T-helper 2 cell treated with Interferon-gamma antibody and Interleukin-4, amounts not matched to agents 5 μg/mL and 100 μg/mL, for 36 hours (primary cell): ENCODE measurements around the gene IDNK.
A peak's percentile ranks its signal among the peaks of the same experiment; 100 is the strongest.
"Not testable (repeated sequence)": the region's sequence is repeated elsewhere in the genome, so short reads cannot be mapped to it uniquely, and the experiment has no call there.

Source experiments
- DNase-seq: peaks from one replicate; pipeline ENCODE4 v3.0.0; 2021; ENCODE audit warnings: low spot score
- H3K27ac Mint-ChIP-seq: one replicate; pipeline ENCODE4 v1.8.0; 2021; ENCODE audit warnings: mild to moderate bottlenecking, mixed read lengths
- H3K27me3 Mint-ChIP-seq: one replicate; pipeline ENCODE4 v1.8.0; 2021; ENCODE audit warnings: low read depth, mixed read lengths
- H3K36me3 Mint-ChIP-seq: one replicate; pipeline ENCODE4 v1.8.0; 2021; ENCODE audit warnings: low read depth, mixed read lengths
- H3K4me1 Mint-ChIP-seq: one replicate; pipeline ENCODE4 v1.8.0; 2021; ENCODE audit warnings: low read depth, mixed read lengths
- H3K4me3 Mint-ChIP-seq: one replicate; pipeline ENCODE4 v1.8.0; 2022; ENCODE audit warnings: mild to moderate bottlenecking, moderate library complexity, mixed read lengths
- H3K9me3 Mint-ChIP-seq: one replicate; pipeline ENCODE4 v1.8.0; 2021; ENCODE audit warnings: mixed read lengths

The IDNK gene

DNA sequence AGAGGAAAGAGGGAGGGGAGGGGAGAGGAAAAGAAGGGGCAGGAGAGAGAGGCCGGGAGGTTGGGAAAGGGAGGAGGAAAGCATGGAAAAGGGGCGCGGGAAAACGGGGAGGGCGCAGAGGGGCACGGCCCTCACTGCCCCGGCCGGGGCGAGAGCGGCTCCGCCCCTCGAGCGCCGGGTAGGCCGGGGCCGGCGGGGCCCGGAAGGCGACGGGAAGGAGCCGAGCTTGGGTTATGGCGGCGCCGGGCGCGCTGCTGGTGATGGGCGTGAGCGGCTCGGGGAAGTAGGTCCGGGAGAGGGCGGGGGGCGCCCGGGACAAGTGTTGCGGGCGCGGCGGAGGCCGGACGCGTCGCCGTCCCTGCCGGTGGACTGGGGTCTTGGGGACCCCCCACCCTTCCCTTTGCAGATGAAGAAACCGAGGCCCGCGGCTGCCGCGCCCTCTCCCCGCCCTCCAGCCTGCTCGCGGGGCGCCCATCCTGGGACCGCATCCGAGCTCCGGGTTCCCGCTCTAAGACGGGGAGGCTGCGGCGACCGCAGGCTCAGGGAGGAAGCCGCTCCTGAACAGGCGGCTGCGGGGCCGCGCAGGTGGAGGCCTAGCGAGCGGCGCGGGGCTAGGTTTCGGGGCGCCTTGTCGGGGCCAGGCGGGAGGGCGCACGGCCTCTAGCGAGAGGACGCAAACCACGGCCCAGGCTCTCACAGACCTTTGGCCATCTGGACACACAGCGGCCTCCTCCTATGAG lies at the start of gene IDNK:
IDNK (plus strand) TSS at position 205 of the 740 bp plus-strand sequence; CDS start at position 234, 29 bp downstream.
- H3K27me3 Mint-ChIP-seq = peaks cover 3% of the 10 kb centered on the region
- peak; percentile 66 for DNase-seq
- no peaks in the 10 kb centered on the region for H3K9me3 Mint-ChIP-seq

GRCh38 chr9:83574482-83574881 lies 48.5 kb upstream of the IDNK start:
- Mint-ChIP-seq H3K9me3 (no peaks in the 10 kb centered on the region), H3K27ac (no peak overlapping the region), H3K4me1 (no peaks in the 10 kb centered on the region), H3K4me3 (no peak overlapping the region), H3K36me3 (no peaks in the 10 kb centered on the region), H3K27me3 (peaks cover 3% of the 10 kb centered on the region)
- DNase-seq = no peak

More for the DNA sequence above, at the start of gene IDNK:
- Mint-ChIP-seq H3K36me3 (peaks cover 12% of the 10 kb centered on the region), H3K27ac (peak within 1 kb of the TSS; percentile 98), H3K4me1 (peaks cover 30% of the 10 kb centered on the region), H3K4me3 (peak within 1 kb of the TSS; percentile 88)

DNA sequence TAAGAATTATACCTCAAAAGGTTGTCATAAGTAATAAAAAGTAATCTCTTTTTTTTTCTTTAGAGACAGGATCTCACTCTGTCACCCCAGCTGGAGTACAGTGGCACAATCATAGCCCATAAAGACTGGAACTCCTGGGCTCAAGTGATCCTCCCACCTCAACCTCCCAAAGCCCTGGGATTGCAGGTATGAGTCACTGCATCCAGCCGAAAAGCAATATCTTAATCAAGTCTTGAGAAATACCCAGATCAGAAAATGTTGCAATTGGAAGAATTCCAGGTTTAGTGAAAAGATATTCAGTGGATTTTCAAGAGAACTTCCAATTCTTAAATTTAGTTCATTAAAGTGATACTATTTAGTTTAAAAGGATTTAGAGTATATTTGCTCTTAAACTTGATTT lies 40.9 kb upstream of the IDNK start:
- Mint-ChIP-seq H3K9me3 (no peaks in the 10 kb centered on the region), H3K36me3 (no peaks in the 10 kb centered on the region), H3K4me3 (no peak overlapping the region), H3K27me3 (peaks cover 3% of the 10 kb centered on the region), H3K27ac (no peak overlapping the region), H3K4me1 (no peaks in the 10 kb centered on the region)
- no peak for DNase-seq

- no peaks in the 10 kb centered on the region for H3K9me3 Mint-ChIP-seq
- DNase-seq = no peak
- H3K4me1 Mint-ChIP-seq = no peaks in the 10 kb centered on the region
- H3K4me3 Mint-ChIP-seq = no peak overlapping the region
- no peaks in the 10 kb centered on the region for H3K36me3 Mint-ChIP-seq
- H3K27ac Mint-ChIP-seq = no peak overlapping the region
- no peaks in the 10 kb centered on the region for H3K27me3 Mint-ChIP-seq
These were observed 39.6 kb upstream of the IDNK start for GRCh38 chr9:83583151-83584014.

- H3K27ac Mint-ChIP-seq = no peak overlapping the region
- no peak overlapping the region for H3K4me3 Mint-ChIP-seq
- DNase-seq = no peak
- H3K27me3 Mint-ChIP-seq = no peaks in the 10 kb centered on the region
- H3K9me3 Mint-ChIP-seq = no peaks in the 10 kb centered on the region
- no peaks in the 10 kb centered on the region for H3K4me1 Mint-ChIP-seq
- no peaks in the 10 kb centered on the region for H3K36me3 Mint-ChIP-seq
These were observed 37.9 kb upstream of the IDNK start for GRCh38 chr9:83584995-83585394.

- H3K27ac Mint-ChIP-seq = no peak overlapping the region
- no peaks in the 10 kb centered on the region for H3K36me3 Mint-ChIP-seq
- H3K27me3 Mint-ChIP-seq = no peaks in the 10 kb centered on the region
These were observed 34.7 kb upstream of the IDNK start for GRCh38 chr9:83588256-83588655.

GRCh38 chr9:83596899-83597504 lies 25.9 kb upstream of the IDNK start:
- H3K4me1 Mint-ChIP-seq = no peaks in the 10 kb centered on the region
- no peaks in the 10 kb centered on the region for H3K9me3 Mint-ChIP-seq
- peak; percentile 17 for DNase-seq
- no peaks in the 10 kb centered on the region for H3K36me3 Mint-ChIP-seq
- H3K27ac Mint-ChIP-seq = no peak overlapping the region
- H3K4me3 Mint-ChIP-seq = no peak overlapping the region
- no peaks in the 10 kb centered on the region for H3K27me3 Mint-ChIP-seq

More at GRCh38 chr9:83588256-83588655, 34.7 kb upstream of the IDNK start:
- no peak for DNase-seq
- H3K4me3 Mint-ChIP-seq = no peak overlapping the region
- no peaks in the 10 kb centered on the region for H3K4me1 Mint-ChIP-seq
- H3K9me3 Mint-ChIP-seq = no peaks in the 10 kb centered on the region

- Mint-ChIP-seq H3K27me3 (no peaks in the 10 kb centered on the region), H3K27ac (no peak overlapping the region), H3K9me3 (no peaks in the 10 kb centered on the region), H3K4me1 (no peaks in the 10 kb centered on the region), H3K36me3 (no peaks in the 10 kb centered on the region), H3K4me3 (no peak overlapping the region)
- no peak for DNase-seq
These were observed 24.5 kb upstream of the IDNK start for GRCh38 chr9:83598487-83598886.

DNA sequence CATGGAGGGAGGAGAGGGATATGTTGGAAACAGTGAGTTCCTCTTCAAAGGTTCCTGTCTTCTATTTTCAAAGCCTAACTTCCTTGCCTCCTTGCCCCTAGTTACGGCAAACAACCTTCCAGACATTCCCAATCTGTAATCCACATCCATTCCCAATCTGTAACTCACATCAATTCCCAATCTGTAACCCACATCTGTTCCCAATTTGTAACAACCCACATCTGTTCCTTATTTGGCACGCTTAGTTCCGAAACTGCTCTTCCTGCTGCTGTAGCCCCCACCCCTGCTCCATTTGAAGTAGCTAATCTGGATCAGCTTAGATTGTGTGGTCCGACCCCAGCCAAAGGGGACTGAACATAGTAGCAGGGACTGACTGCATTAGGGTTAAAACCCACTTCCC lies 23.9 kb upstream of the IDNK start:
- no peak overlapping the region for H3K4me3 Mint-ChIP-seq
- H3K36me3 Mint-ChIP-seq = no peaks in the 10 kb centered on the region
- H3K27ac Mint-ChIP-seq = no peak overlapping the region
- no peaks in the 10 kb centered on the region for H3K9me3 Mint-ChIP-seq
- H3K4me1 Mint-ChIP-seq = no peaks in the 10 kb centered on the region
- no peak for DNase-seq
- no peaks in the 10 kb centered on the region for H3K27me3 Mint-ChIP-seq

- no peaks in the 10 kb centered on the region for H3K36me3 Mint-ChIP-seq
- H3K4me3 Mint-ChIP-seq = no peak overlapping the region
- no peak overlapping the region for H3K27ac Mint-ChIP-seq
- DNase-seq = no peak
- H3K4me1 Mint-ChIP-seq = no peaks in the 10 kb centered on the region
- peaks cover 2% of the 10 kb centered on the region for H3K27me3 Mint-ChIP-seq
- H3K9me3 Mint-ChIP-seq = no peaks in the 10 kb centered on the region
These were observed 21.5 kb upstream of the IDNK start for GRCh38 chr9:83601463-83601862.

DNA sequence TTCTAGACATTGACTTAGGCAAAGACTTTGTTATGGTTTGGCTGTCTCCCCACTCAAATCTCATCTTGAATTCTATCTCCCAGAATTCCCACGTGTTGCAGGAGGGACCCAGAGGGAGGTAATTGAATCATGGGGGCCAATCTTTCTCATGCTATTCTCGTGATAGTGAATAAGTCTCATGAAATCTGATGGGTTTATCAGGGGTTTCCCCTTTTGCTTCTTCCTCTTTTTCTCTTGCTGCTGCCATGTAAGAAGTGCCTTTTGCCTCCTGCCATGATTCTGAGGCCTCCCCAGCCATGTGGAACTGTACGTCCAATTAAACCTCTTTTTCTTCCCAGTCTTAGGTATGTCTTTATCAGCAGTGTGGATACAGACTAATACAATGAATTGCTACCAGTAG lies 15.3 kb upstream of the IDNK start:
- H3K36me3 Mint-ChIP-seq = not testable (repeated sequence)
- peaks cover 26% of the 10 kb centered on the region for H3K27me3 Mint-ChIP-seq

GRCh38 chr9:83613298-83613697 lies 9.6 kb upstream of the IDNK start:
- not testable (repeated sequence) for H3K27ac Mint-ChIP-seq, DNase-seq, H3K9me3 Mint-ChIP-seq, H3K36me3 Mint-ChIP-seq, H3K4me1 Mint-ChIP-seq, H3K4me3 Mint-ChIP-seq
- peaks cover 31% of the 10 kb centered on the region for H3K27me3 Mint-ChIP-seq

More for the DNA sequence above, 15.3 kb upstream of the IDNK start:
- DNase-seq, H3K27ac Mint-ChIP-seq, H3K4me1 Mint-ChIP-seq, H3K4me3 Mint-ChIP-seq, H3K9me3 Mint-ChIP-seq: not testable (repeated sequence)

DNA sequence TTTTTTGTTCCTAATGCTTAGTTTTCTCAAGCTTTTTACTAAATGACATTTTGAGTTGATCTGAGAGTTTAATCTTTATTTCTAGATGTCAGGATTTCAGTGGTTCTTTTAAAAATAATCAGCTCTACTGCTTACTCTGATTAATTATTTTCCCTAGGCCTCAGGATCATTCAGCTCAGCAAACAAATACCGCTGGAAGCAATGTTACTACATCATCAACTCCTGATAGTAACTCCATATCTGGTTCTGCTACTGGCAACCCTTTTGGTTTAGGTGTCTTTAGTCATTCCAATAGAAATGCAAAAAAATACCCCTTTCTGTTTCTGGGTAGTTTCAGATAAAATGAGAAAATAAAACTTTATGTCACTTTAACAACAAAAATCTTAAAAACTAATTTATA lies 5.6 kb upstream of the IDNK start:
- H3K4me1 Mint-ChIP-seq = peaks cover 7% of the 10 kb centered on the region
- no peaks in the 10 kb centered on the region for H3K36me3 Mint-ChIP-seq
- no peak overlapping the region for H3K4me3 Mint-ChIP-seq
- peaks cover 14% of the 10 kb centered on the region for H3K27me3 Mint-ChIP-seq
- H3K27ac Mint-ChIP-seq = no peak overlapping the region
- H3K9me3 Mint-ChIP-seq = no peaks in the 10 kb centered on the region
- DNase-seq = no peak
